Uterus (tissue), 4 donors: ENCODE measurements around the gene TSPAN18. TPM values are rescaled to one million over a fixed set of nuclear protein-coding genes. Genes with fewer than 3 reads are reported as not detected.

Experiments
- DNase-seq, 2 donors: peaks; one replicate each; pipeline ENCODE4 v3.0.0-alpha.2; 2019 to 2020
- H3K27ac ChIP-seq, 2 donors: fragments of 200-600 bp; sonication (generic); 1 replicate in 1 of 2; 2 replicates in 1 of 2; pipeline ENCODE4 v1.5.1; 2016 to 2018
- H3K27me3 ChIP-seq, 2 donors: fragments of 200-600 bp; sonication (generic); one replicate each; pipeline ENCODE4 v1.5.1; 2018 to 2019; ENCODE audit warnings: control low read depth in 1 of 2
- H3K36me3 ChIP-seq, 2 donors: fragments of 200-600 bp; sonication (generic); one replicate each; pipeline ENCODE4 v1.5.1; 2019; ENCODE audit warnings: control low read depth in 1 of 2
- H3K4me1 ChIP-seq, 2 donors: fragments of 200-600 bp; sonication (generic); one replicate each; pipeline ENCODE4 v1.5.1; 2018 to 2019; ENCODE audit warnings: control low read depth in 1 of 2
- H3K4me3 ChIP-seq, 2 donors: fragments of 200-600 bp; sonication (generic); 1 replicate in 1 of 2; 2 replicates in 1 of 2; pipeline ENCODE4 v1.5.1; 2018 to 2019; ENCODE audit warnings: mild to moderate bottlenecking in 1 of 2
- H3K9me3 ChIP-seq, 2 donors: fragments of 200-600 bp; sonication (generic); one replicate each; pipeline ENCODE4 v1.5.1; 2019; ENCODE audit warnings: control low read depth in 1 of 2
- CTCF ChIP-seq, 4 experiments: fragments of 200-600 bp in 2 of 4; fragments of 450-650 bp in 2 of 4; sonication (generic) in 2 of 4; IDR thresholded peaks; one replicate each; pipeline ENCODE4 v1.5.1; 2016 to 2019; ENCODE audit warnings: antibody characterized with exemption in 4 of 4, mild to moderate bottlenecking in 2 of 4, moderate library complexity in 1 of 4
- POLR2A ChIP-seq, 2 donors: fragments of 450-650 bp; IDR thresholded peaks; one replicate each; pipeline ENCODE4 v1.6.1; 2016; ENCODE audit warnings: antibody characterized with exemption in 2 of 2, mild to moderate bottlenecking in 1 of 2, moderate library complexity in 1 of 2
- intact Hi-C: fragments of 100-400 bp; cut with DNase I; formaldehyde crosslinking; loops from one replicate; pipeline ENCODE4 v1.15.1; 2023; ENCODE audit warnings: low total_unique reads
- total RNA-seq, 4 donors: library from RNA; depleted of rRNA in 3 of 4; stranded (reverse); fragments of >200 nt in 3 of 4; gene quantifications; one replicate each; pipeline versions ENCODE4 v1.1.0 to v1.2.4, GENCODE V29; 2014 to 2023
- donor health status: DM: yes; HTN: yes; CAD: no.

TSPAN18 gene
- total RNA-seq, 4 donors from 2014 or later: 1.2 to 117 (median 20.1) TPM

- no peaks in the 10 kb centered on the region for H3K9me3 ChIP-seq
- intact Hi-C loops: no loop called here
- no peak for TF ChIP-seq POLR2A (IDR thresholded peaks at IDR 0.05)
- TF ChIP-seq CTCF (IDR thresholded peaks at IDR 0.05): no peak
- H3K36me3 ChIP-seq: no peaks in the 10 kb centered on the region
- H3K27me3 ChIP-seq: no peaks in the 10 kb centered on the region
- no peak for DNase-seq
- no peak overlapping the region for H3K4me3 ChIP-seq
- no peaks in the 10 kb centered on the region for H3K4me1 ChIP-seq
- peak overlapping the region; percentile 77 to 81 for H3K27ac ChIP-seq
Observed at GRCh38 chr11:44833221-44833876, 106.6 kb downstream of the TSPAN18 start.

GRCh38 chr11:44833877-44834452 is 107.2 kb downstream of the TSPAN18 start:
- H3K4me3 ChIP-seq: no peak overlapping the region
- no peaks in the 10 kb centered on the region for H3K27me3 ChIP-seq
- intact Hi-C loops: no loop called here
- no peaks in the 10 kb centered on the region for H3K36me3 ChIP-seq
- DNase-seq: no peak
- peak overlapping the region; percentile 77 to 81 for H3K27ac ChIP-seq
- H3K4me1 ChIP-seq: no peaks in the 10 kb centered on the region
- no peaks in the 10 kb centered on the region for H3K9me3 ChIP-seq
- TF ChIP-seq CTCF (IDR thresholded peaks at IDR 0.05): no peak
- TF ChIP-seq POLR2A (IDR thresholded peaks at IDR 0.05): no peak

GRCh38 chr11:44834846-44835245 is 108.1 kb downstream of the TSPAN18 start:
- Histone ChIP-seq H3K4me3 (no peak overlapping the region), H3K4me1 (no peaks in the 10 kb centered on the region), H3K27me3 (no peaks in the 10 kb centered on the region), H3K9me3 (no peaks in the 10 kb centered on the region), H3K36me3 (no peaks in the 10 kb centered on the region), H3K27ac (peak overlapping the region; percentile 77 to 81)
- no peak for DNase-seq
- intact Hi-C loops: no loop called here
- TF ChIP-seq POLR2A (IDR thresholded peaks at IDR 0.05) (no peak), CTCF (IDR thresholded peaks at IDR 0.05) (no peak)

GRCh38 chr11:44835296-44835695 is 108.5 kb downstream of the TSPAN18 start:
- Histone ChIP-seq H3K27ac (peak overlapping the region; percentile 77 to 81), H3K4me1 (no peaks in the 10 kb centered on the region), H3K4me3 (no peak overlapping the region), H3K27me3 (no peaks in the 10 kb centered on the region), H3K36me3 (no peaks in the 10 kb centered on the region), H3K9me3 (no peaks in the 10 kb centered on the region)
- no peak for TF ChIP-seq CTCF (IDR thresholded peaks at IDR 0.05)
- TF ChIP-seq POLR2A (IDR thresholded peaks at IDR 0.05): no peak
- intact Hi-C loops: no loop called here
- no peak for DNase-seq

- TF ChIP-seq POLR2A (IDR thresholded peaks at IDR 0.05): no peak
- no peak for TF ChIP-seq CTCF (IDR thresholded peaks at IDR 0.05)
- DNase-seq: no peak
- no peaks in the 10 kb centered on the region for H3K4me1 ChIP-seq
- no peak overlapping the region for H3K4me3 ChIP-seq
- H3K36me3 ChIP-seq: no peaks in the 10 kb centered on the region
- intact Hi-C loops: no loop called here
- H3K27ac ChIP-seq: peak overlapping the region; percentile 77 to 81
- no peaks in the 10 kb centered on the region for H3K9me3 ChIP-seq
- H3K27me3 ChIP-seq: no peaks in the 10 kb centered on the region
Observed at GRCh38 chr11:44835938-44836337, 109.2 kb downstream of the TSPAN18 start.
